ENCODE results near the gene HEXA.
A peak's percentile ranks its signal among the peaks of the same experiment; 100 is the strongest.

The HEXA gene

GRCh38 chr15:72361176-72361575 is 14.6 kb downstream of the HEXA start:
- TF ChIP-seq CTCF (conservative IDR thresholded peaks at IDR 0.05; ENCODE audit: control insufficient read depth, insufficient read depth, low read depth, low read length): no peak
- H3K4me3 ChIP-seq (ENCODE audit: control insufficient read depth, low read depth, low read length): no peak overlapping the region
- no peak for DNase-seq (ENCODE audit: low read depth)

- no peak overlapping the region for H3K4me3 ChIP-seq (ENCODE audit: control insufficient read depth, low read depth, low read length)
- no peak for TF ChIP-seq CTCF (conservative IDR thresholded peaks at IDR 0.05; ENCODE audit: control insufficient read depth, insufficient read depth, low read depth, low read length)
- DNase-seq (ENCODE audit: low read depth): peak; percentile 93
These were observed 17.1 kb downstream of the HEXA start for GRCh38 chr15:72358650-72359171.

- H3K4me3 ChIP-seq (ENCODE audit: control insufficient read depth, low read depth, low read length): no peak overlapping the region
- DNase-seq (ENCODE audit: low read depth): no peak
- TF ChIP-seq CTCF (conservative IDR thresholded peaks at IDR 0.05; ENCODE audit: control insufficient read depth, insufficient read depth, low read depth, low read length): no peak
These were observed 17.7 kb downstream of the HEXA start for GRCh38 chr15:72358121-72358520.

- no peak for DNase-seq (ENCODE audit: low read depth)
- no peak for TF ChIP-seq CTCF (conservative IDR thresholded peaks at IDR 0.05; ENCODE audit: control insufficient read depth, insufficient read depth, low read depth, low read length)
- no peak overlapping the region for H3K4me3 ChIP-seq (ENCODE audit: control insufficient read depth, low read depth, low read length)
These were observed 21.3 kb downstream of the HEXA start for GRCh38 chr15:72354496-72354895.

- no peak for TF ChIP-seq CTCF (conservative IDR thresholded peaks at IDR 0.05; ENCODE audit: control insufficient read depth, insufficient read depth, low read depth, low read length)
- H3K4me3 ChIP-seq (ENCODE audit: control insufficient read depth, low read depth, low read length): no peak overlapping the region
- DNase-seq (ENCODE audit: low read depth): peak; percentile 24
These were observed 22.5 kb downstream of the HEXA start for GRCh38 chr15:72353266-72353665.

GRCh38 chr15:72345806-72346205 is 30.0 kb downstream of the HEXA start:
- TF ChIP-seq CTCF (conservative IDR thresholded peaks at IDR 0.05; ENCODE audit: control insufficient read depth, insufficient read depth, low read depth, low read length): no peak
- no peak overlapping the region for H3K4me3 ChIP-seq (ENCODE audit: control insufficient read depth, low read depth, low read length)
- DNase-seq (ENCODE audit: low read depth): no peak

GRCh38 chr15:72345280-72345679 is 30.5 kb downstream of the HEXA start:
- TF ChIP-seq CTCF (conservative IDR thresholded peaks at IDR 0.05; ENCODE audit: control insufficient read depth, insufficient read depth, low read depth, low read length): no peak
- DNase-seq (ENCODE audit: low read depth): no peak
- no peak overlapping the region for H3K4me3 ChIP-seq (ENCODE audit: control insufficient read depth, low read depth, low read length)

All from fibroblast of mammary gland (primary cell).